Activated CD4-positive, alpha-beta T cell treated with anti-CD3 and anti-CD28 coated beads, Interleukin-2, amount 50 U/mL, for 1 hour (primary cell): ENCODE data around the gene CASD1.

Source experiments
- DNase-seq: peaks from one replicate; pipeline ENCODE4 v3.0.0-alpha.2; 2020

Gene CASD1

GRCh38 chr7:94588075-94588474 is 78.5 kb downstream of the CASD1 start:
- DNase-seq: no peak

DNA sequence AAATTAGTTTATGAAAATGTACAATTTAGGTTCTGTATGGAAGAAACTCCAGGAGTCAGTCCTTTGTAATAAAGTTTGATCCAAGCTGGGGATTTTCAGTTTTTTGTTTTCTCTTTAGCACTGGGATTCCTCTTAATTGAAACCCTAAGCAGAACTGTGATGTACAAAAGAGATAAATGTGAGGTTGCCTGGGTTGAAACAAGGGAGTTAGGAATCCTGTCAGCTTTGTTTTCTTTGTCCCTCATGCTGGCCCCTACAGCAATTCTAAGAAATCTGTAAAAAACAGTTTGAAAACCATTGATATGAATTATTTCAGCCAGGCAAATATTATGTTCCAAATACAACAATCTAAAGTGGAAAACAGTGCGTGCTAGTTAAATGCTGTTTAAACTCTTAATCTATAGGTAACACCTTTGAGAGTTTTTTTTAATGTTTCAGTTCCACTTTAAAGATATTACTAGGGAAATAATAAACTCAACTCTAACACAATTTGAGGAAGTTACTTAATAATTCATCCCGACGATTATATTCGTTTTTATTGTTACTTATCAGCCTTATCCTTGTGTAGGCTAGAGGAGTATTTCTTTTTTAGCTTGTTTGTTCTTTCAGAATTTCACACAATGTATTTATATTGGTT is 81.0 kb downstream of the CASD1 start:
- no peak for DNase-seq

GRCh38 chr7:94591176-94591575 is 81.6 kb downstream of the CASD1 start:
- no peak for DNase-seq

GRCh38 chr7:94594882-94595281 is 85.3 kb downstream of the CASD1 start:
- no peak for DNase-seq

DNA sequence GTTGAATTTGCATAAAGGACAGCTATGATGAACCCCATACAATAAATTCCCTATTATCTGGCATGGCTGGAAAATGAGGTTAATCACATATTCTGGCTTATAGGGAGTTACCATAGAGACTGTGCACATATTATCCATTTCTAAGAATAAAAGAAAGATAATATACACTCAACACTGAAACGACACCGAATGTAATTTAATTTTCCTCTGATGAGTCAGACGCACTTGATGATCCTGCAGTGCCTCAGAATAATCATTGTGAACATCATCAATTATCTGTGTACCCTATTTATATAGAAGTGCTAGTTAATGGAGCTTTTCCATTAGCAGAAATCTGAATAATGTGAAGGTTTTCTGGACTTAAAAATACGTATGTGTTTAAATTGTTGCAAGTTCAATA is 86.1 kb downstream of the CASD1 start:
- no peak for DNase-seq

DNA sequence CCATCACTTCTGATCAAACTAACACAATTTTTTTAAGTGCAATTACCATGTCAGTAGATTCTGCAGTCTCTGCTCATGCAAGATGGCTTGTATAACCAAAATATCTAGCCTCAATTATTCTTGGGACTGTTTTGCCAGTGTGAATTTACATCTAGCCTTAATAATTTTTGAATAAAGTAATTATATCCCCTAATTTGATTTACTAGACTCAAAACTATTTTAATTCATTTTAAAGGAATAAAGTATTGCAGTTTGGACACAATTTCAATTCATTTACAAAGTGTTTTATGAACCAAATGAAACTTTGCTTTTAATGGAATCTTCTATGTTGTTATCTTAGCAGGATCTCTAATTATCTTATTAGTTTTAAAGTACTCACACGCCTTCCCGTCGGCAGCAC is 90.7 kb downstream of the CASD1 start:
- no peak for DNase-seq

GRCh38 chr7:94602181-94602580 is 92.6 kb downstream of the CASD1 start:
- DNase-seq: no peak

DNA sequence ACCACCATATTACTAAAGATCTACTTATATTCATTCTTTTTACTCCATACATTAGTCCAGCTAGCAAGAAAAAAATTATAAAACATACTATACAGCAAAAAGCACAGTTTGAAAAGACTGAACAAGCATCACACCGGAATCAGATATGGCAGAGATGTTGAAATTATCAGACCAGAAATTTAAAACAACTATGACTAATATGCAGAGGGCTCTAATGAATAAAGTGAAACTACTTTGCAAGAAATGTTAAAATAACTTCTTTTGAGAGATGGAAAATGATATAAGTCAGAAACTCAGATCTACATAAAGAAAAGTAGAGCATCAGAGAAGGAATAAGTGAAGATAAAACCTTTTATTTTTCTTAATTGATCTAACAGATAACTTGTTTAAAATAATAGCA is 95.4 kb downstream of the CASD1 start:
- DNase-seq: no peak
